HG03432 (cell line): ENCODE results near the gene ATP10A.
"Not testable (repeated sequence)": the region's sequence is repeated elsewhere in the genome, so short reads cannot be mapped to it uniquely, and the experiment has no call there.

Experiments
- ATAC-seq: cut with Tn5 transposase; IDR thresholded peaks from one replicate; pipeline ENCODE4 v1.9.1; 2021; ENCODE audit warnings: mild to moderate bottlenecking, moderate library complexity; ENCODE audit not compliant: unreplicated experiment

The ATP10A gene

GRCh38 chr15:25859838-25860645, 3.1 kb downstream of the ATP10A start:
- no peak for ATAC-seq

- no peak for ATAC-seq
Measured at GRCh38 chr15:25858952-25859760, 4.0 kb downstream of the ATP10A start.

GRCh38 chr15:25856059-25856458, 7.1 kb downstream of the ATP10A start:
- ATAC-seq = not testable (repeated sequence)

- no peak for ATAC-seq
Measured at GRCh38 chr15:25852661-25853524, 10.2 kb downstream of the ATP10A start.

GRCh38 chr15:25852027-25852426, 11.1 kb downstream of the ATP10A start:
- no peak for ATAC-seq

- ATAC-seq = peak; percentile 82
Measured at GRCh38 chr15:25850154-25851111, 12.7 kb downstream of the ATP10A start.

- ATAC-seq = no peak
Measured at GRCh38 chr15:25849157-25849921, 13.8 kb downstream of the ATP10A start.

- no peak for ATAC-seq
Measured at GRCh38 chr15:25848784-25849156, 14.4 kb downstream of the ATP10A start.

GRCh38 chr15:25848325-25848724, 14.8 kb downstream of the ATP10A start:
- no peak for ATAC-seq

- no peak for ATAC-seq
Measured at GRCh38 chr15:25847051-25847450, 16.1 kb downstream of the ATP10A start.

- ATAC-seq = no peak
Measured at GRCh38 chr15:25846377-25846776, 16.8 kb downstream of the ATP10A start.

- no peak for ATAC-seq
Measured at GRCh38 chr15:25844981-25845680, 18.0 kb downstream of the ATP10A start.

GRCh38 chr15:25844542-25844941, 18.6 kb downstream of the ATP10A start:
- no peak for ATAC-seq

GRCh38 chr15:25844076-25844475, 19.1 kb downstream of the ATP10A start:
- no peak for ATAC-seq

- no peak for ATAC-seq
Measured at GRCh38 chr15:25839638-25840156, 23.4 kb downstream of the ATP10A start.

GRCh38 chr15:25838871-25839195, 24.3 kb downstream of the ATP10A start:
- no peak for ATAC-seq

- no peak for ATAC-seq
Measured at GRCh38 chr15:25838191-25838870, 24.8 kb downstream of the ATP10A start.

GRCh38 chr15:25832158-25832557, 31.0 kb downstream of the ATP10A start:
- no peak for ATAC-seq
